ENCODE results near the gene TIAM2. TPM values are rescaled to one million over a fixed set of nuclear protein-coding genes. Genes with fewer than 3 reads are reported as not detected.

Gene TIAM2
- total RNA-seq, 1 donor from 2014 or later = 5.9 TPM

DNA sequence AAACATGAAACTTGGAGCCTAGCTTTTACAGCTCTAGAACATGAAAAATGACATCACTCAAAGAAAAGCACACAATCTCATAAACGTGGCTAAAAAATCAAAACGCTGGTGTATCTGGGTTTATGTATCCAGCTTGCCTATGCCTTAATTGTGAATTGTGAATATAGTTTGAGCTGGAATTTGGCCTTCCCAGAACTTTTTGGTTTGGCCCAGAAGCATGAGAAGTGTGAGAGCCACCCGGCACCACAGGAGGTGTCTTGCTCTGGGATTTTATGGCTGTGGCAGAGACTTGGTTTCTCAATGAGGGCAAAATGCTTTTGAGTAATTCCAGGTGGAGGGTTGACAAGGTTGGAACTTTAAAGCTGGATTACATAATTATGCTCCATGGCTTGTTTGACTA is 69.2 kb downstream of the TIAM2 start:
- no peak for ATAC-seq
- Histone ChIP-seq H3K36me3 (no peaks in the 10 kb centered on the region), H3K4me1 (no peaks in the 10 kb centered on the region), H3K9me3 (no peaks in the 10 kb centered on the region), H3K27me3 (ENCODE audit: low read depth) (peaks cover 4% of the 10 kb centered on the region), H3K4me3 (no peak overlapping the region), H3K27ac (no peak overlapping the region)
- intact Hi-C loops (cut with DNase I) = no loop called here
- DNase-seq = no peak
- TF ChIP-seq, protein P1, sequence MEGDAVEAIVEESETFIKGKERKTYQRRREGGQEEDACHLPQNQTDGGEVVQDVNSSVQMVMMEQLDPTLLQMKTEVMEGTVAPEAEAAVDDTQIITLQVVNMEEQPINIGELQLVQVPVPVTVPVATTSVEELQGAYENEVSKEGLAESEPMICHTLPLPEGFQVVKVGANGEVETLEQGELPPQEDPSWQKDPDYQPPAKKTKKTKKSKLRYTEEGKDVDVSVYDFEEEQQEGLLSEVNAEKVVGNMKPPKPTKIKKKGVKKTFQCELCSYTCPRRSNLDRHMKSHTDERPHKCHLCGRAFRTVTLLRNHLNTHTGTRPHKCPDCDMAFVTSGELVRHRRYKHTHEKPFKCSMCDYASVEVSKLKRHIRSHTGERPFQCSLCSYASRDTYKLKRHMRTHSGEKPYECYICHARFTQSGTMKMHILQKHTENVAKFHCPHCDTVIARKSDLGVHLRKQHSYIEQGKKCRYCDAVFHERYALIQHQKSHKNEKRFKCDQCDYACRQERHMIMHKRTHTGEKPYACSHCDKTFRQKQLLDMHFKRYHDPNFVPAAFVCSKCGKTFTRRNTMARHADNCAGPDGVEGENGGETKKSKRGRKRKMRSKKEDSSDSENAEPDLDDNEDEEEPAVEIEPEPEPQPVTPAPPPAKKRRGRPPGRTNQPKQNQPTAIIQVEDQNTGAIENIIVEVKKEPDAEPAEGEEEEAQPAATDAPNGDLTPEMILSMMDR (IDR thresholded peaks at IDR 0.05) = no peak

DNA sequence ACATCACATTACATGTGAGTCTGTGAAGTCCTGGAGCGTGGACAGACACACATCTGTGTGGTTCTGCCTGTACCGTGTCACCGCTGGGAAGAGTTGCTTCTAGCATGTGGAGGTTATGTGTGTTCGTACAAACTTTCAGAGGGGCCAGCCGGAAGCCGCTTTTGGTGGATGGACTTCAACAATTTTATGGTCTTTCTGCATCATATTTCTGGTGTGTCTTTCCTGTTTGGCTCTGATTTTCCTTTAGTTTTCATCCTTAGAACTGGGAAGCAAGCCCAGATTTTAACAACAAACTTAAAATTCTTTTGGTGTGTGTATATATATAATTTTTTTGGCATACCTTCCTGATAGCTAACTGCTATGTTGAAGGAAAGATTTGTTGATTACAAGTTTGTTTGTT is 71.2 kb downstream of the TIAM2 start:
- DNase-seq (no peak), ATAC-seq (no peak)
- H3K4me3 ChIP-seq = no peak overlapping the region
- H3K36me3 ChIP-seq = no peaks in the 10 kb centered on the region
- intact Hi-C loops (cut with DNase I) = no loop called here
- no peaks in the 10 kb centered on the region for H3K9me3 ChIP-seq
- TF ChIP-seq, protein P1 (IDR thresholded peaks at IDR 0.05) = no peak
- H3K4me1 ChIP-seq = no peaks in the 10 kb centered on the region
- peaks cover 4% of the 10 kb centered on the region for H3K27me3 ChIP-seq (ENCODE audit: low read depth)
- H3K27ac ChIP-seq = no peak overlapping the region

DNA sequence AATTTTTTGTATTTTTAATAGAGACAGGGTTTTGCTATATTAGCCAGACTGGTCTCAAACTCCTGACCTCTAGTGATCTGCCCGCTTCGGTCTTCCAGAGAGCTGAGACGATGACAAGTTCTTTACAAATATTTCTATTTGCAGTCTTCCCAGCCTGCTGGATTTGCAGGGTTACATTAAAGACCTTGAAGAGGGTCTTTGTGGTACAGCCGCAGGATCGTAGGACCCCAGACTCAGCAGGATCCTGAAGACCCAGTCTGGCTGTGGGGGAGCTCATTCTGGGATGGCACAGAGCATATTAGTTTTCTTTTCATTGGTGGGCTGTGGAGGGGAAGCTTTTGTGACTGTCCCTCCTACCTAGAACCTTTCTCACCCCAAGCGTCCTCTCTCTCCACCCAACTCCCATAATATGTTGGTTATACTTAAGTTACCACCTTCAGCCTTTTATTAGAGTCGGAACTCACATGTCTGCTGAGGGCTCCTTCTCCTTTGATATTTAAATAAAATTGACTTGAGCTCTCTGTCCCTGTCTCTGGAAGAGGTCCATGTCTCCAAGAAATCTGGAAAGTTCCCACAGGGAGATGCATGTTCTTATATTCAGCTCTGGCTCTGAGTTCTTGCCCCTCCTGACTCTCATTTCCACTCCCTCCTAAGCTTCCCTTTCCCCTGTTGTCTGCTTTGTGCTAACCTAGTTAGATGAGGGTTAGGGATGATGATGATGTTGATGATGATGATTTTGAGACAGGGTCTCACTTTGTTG is 72.0 kb downstream of the TIAM2 start:
- Histone ChIP-seq H3K27me3 (ENCODE audit: low read depth) (peaks cover 4% of the 10 kb centered on the region), H3K36me3 (no peaks in the 10 kb centered on the region), H3K27ac (no peak overlapping the region), H3K4me1 (no peaks in the 10 kb centered on the region), H3K4me3 (no peak overlapping the region), H3K9me3 (no peaks in the 10 kb centered on the region)
- TF ChIP-seq, protein P1 (IDR thresholded peaks at IDR 0.05) = no peak
- no peak for DNase-seq
- intact Hi-C loops (cut with DNase I) = no loop called here
- ATAC-seq = no peak

DNA sequence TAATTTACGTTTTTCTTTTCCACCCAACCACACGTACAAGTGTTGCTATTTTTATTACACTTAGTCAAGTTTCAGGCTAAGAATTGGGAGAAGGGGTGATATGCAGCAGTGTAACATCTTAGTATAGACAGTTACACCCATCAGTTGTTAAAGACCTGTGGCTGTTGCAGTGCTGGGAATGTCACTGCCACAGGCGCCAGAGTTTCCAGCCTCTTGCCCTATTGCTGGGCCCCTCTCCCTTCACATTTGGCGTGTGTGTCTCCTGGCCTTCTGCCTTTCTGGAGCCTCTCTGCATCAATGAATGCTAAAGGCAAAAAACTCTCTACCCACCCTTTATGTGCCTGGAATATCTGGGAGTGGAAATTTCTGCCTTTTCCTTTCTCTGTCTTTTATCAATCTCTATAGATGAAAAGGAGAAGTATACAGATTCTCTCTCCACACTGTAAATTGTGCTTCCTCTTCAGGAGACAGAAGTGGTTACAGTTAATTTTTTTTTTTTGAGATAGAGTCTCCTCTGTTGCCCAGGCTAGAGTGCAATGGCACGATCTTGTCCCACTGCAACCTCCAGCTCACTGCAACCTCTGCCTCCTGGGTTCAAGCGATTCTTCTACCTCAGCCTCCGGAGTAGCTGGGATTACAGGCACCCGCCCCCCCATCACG is 73.0 kb downstream of the TIAM2 start:
- DNase-seq = no peak
- Histone ChIP-seq H3K36me3 (no peaks in the 10 kb centered on the region), H3K27me3 (ENCODE audit: low read depth) (peaks cover 4% of the 10 kb centered on the region), H3K4me3 (no peak overlapping the region), H3K4me1 (no peaks in the 10 kb centered on the region), H3K27ac (no peak overlapping the region), H3K9me3 (no peaks in the 10 kb centered on the region)
- ATAC-seq = no peak
- TF ChIP-seq, protein P1 (IDR thresholded peaks at IDR 0.05) = no peak
- intact Hi-C loops (cut with DNase I) = no loop called here

DNA sequence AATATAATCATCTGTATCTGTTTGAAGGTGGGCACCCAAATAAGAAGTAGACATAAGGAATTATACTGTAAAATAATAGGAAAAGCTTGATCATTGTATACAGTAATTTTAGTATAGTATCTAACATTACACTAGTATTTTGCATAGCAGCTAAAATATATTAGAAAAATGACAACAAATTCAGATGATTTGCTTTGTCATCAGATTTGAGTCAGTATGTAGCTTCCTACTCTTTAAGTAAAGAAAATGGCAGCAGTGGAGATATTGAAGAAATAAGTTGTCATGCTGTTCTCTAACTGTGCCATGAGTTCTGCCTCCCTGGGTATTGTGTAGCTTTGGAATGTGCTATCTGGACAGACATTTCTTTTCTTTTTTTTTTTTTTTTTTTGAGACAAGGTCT is 74.4 kb downstream of the TIAM2 start:
- H3K9me3 ChIP-seq = no peaks in the 10 kb centered on the region
- H3K4me3 ChIP-seq = no peak overlapping the region
- H3K27ac ChIP-seq = no peak overlapping the region
- no peak for ATAC-seq
- peaks cover 4% of the 10 kb centered on the region for H3K27me3 ChIP-seq (ENCODE audit: low read depth)
- H3K4me1 ChIP-seq = no peaks in the 10 kb centered on the region
- TF ChIP-seq, protein P1 (IDR thresholded peaks at IDR 0.05) = no peak
- DNase-seq = no peak
- H3K36me3 ChIP-seq = no peaks in the 10 kb centered on the region
- intact Hi-C loops (cut with DNase I) = no loop called here

Data from lower lobe of right lung (tissue), 2 donors.